Kidney epithelial cell (primary cell): ENCODE data around the gene AXIN1. TPM values are rescaled to one million over a fixed set of nuclear protein-coding genes. Genes with fewer than 3 reads are reported as not detected.
A peak's percentile ranks its signal among the peaks of the same experiment; 100 is the strongest.

Source experiments
- DNase-seq: peaks from one replicate; pipeline ENCODE4 v3.0.0-alpha.2; 2010; ENCODE audit warnings: low read depth
- H3K27me3 ChIP-seq: 2 replicates; pipeline ENCODE4 v1.6.0; 2011; ENCODE audit warnings: low read length; ENCODE audit not compliant: control insufficient read depth, insufficient read depth
- H3K36me3 ChIP-seq: 2 replicates; pipeline ENCODE4 v1.5.1; 2011; ENCODE audit warnings: low read length; ENCODE audit not compliant: control insufficient read depth, insufficient read depth
- H3K4me3 ChIP-seq: 2 replicates; pipeline ENCODE4 v1.5.1; 2011; ENCODE audit warnings: low read depth, mild to moderate bottlenecking, control low read depth, low read length
- total RNA-seq: library from RNA; depleted of rRNA; stranded (reverse); fragments of >200 nt; gene quantifications from 2 replicates; pipeline ENCODE4 v1.2.3, GENCODE V29; 2015
- TF ChIP-seq, protein P1 (sequence below): IDR thresholded peaks from 2 replicates; pipeline ENCODE4 v1.5.1; 2011; ENCODE audit warnings: mild to moderate bottlenecking, moderate library complexity, low read length, control low read depth, inconsistent platforms; ENCODE audit not compliant: insufficient read depth, poor library complexity, severe bottlenecking

AXIN1 gene
- total RNA-seq, 1 donor from 2014 or later: 43.0 TPM

DNA sequence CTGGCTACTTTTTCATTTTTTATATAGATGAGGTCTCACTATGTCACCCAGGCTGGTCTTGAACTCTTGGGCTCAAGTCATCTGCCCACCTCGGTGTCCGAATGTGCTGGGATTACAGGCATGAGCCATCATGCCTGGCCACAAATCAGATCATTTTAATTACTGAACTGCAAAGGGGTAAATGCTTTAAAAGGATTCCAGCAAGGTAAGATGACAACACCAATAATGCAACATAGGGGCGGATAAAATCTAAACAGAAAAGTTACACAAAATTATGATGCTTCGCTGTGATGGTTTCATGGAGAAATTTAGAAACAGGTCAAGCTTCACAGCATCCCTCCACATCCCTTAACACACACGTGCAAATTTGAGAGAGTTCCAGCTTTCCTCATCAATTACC is 32.3 kb downstream of the AXIN1 start:
- TF ChIP-seq, protein P1, sequence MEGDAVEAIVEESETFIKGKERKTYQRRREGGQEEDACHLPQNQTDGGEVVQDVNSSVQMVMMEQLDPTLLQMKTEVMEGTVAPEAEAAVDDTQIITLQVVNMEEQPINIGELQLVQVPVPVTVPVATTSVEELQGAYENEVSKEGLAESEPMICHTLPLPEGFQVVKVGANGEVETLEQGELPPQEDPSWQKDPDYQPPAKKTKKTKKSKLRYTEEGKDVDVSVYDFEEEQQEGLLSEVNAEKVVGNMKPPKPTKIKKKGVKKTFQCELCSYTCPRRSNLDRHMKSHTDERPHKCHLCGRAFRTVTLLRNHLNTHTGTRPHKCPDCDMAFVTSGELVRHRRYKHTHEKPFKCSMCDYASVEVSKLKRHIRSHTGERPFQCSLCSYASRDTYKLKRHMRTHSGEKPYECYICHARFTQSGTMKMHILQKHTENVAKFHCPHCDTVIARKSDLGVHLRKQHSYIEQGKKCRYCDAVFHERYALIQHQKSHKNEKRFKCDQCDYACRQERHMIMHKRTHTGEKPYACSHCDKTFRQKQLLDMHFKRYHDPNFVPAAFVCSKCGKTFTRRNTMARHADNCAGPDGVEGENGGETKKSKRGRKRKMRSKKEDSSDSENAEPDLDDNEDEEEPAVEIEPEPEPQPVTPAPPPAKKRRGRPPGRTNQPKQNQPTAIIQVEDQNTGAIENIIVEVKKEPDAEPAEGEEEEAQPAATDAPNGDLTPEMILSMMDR: no peak

DNA sequence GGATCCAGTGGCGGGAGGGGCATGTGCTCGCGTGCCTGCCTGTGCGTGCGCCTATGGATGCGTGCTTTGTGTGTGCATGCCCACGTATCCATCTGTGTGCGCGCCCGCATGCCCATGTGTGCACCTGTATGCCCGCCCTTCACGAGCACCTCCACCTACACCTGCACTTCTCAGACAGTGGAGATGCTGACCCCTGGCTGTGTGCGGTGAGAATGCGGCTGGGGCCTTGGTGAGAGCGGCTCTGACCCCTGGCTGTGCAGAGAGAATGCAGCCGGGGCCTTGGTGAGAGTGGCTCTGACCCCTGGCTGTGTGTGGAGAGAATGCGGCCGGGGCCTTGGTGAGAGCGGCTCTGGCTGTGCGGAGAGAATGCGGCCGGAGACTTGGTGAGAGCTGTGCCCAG is 33.9 kb downstream of the AXIN1 start:
- H3K4me3 ChIP-seq: no peak overlapping the region
- DNase-seq: no peak
- no peaks in the 10 kb centered on the region for H3K27me3 ChIP-seq
- TF ChIP-seq, protein P1: peak; percentile 35
- H3K36me3 ChIP-seq: no peaks in the 10 kb centered on the region

More for the DNA sequence above, 32.3 kb downstream of the AXIN1 start:
- Histone ChIP-seq H3K27me3 (no peaks in the 10 kb centered on the region), H3K36me3 (no peaks in the 10 kb centered on the region), H3K4me3 (no peak overlapping the region)
- no peak for DNase-seq

DNA sequence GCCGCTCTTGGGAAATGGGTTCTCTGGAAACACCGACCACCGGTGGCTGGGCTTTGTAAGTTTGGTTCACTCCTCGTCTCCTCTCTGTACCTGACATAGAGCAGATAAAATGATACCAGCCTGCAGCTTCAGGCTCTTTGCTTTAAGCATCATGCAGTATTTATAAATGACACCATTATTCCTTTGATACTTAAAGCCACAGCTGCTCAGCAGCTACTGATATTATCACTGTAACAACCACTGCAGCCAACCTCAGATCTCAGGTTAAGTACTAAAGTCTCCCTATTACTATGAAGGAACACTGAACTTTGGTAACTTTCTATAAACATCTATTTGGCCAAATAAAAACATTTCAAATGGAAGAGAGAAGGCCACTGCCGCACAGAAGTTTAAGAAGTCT is 34.9 kb downstream of the AXIN1 start:
- Histone ChIP-seq H3K36me3 (no peaks in the 10 kb centered on the region), H3K27me3 (no peaks in the 10 kb centered on the region), H3K4me3 (no peak overlapping the region)
- TF ChIP-seq, protein P1: no peak
- no peak for DNase-seq

DNA sequence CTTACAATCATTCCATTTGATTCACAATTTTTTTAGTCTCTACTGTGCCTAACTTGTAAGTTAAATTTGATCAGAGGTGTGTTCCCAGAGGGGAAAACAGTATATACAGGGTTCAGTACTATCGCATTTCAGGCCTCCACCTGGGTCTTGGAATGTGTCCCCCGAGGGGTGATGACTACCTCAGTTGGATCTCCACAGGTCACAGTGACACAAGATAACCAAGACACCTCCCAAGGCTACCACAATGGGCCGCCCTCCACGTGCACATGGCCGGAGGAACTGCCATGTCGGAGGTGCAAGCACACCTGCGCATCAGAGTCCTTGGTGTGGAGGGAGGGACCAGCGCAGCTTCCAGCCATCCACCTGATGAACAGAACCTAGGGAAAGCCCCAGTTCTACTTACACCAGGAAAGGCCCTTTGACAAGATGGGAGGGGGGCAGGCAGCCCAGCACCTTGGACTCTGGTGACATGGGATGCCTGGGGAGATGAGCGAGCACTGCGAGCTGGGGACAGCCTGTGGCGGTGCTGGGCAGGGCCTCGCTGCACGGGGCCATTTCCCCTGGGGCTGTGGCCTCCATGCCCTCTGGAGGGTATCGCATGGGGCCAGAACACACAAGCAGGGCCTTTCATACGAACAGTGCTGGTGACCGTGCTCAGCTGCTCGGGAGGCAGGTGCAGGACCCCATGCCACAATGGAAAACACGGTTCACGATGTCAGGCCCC is 35.6 kb downstream of the AXIN1 start:
- no peak overlapping the region for H3K4me3 ChIP-seq
- no peaks in the 10 kb centered on the region for H3K27me3 ChIP-seq
- TF ChIP-seq, protein P1: no peak
- H3K36me3 ChIP-seq: no peaks in the 10 kb centered on the region
- no peak for DNase-seq

DNA sequence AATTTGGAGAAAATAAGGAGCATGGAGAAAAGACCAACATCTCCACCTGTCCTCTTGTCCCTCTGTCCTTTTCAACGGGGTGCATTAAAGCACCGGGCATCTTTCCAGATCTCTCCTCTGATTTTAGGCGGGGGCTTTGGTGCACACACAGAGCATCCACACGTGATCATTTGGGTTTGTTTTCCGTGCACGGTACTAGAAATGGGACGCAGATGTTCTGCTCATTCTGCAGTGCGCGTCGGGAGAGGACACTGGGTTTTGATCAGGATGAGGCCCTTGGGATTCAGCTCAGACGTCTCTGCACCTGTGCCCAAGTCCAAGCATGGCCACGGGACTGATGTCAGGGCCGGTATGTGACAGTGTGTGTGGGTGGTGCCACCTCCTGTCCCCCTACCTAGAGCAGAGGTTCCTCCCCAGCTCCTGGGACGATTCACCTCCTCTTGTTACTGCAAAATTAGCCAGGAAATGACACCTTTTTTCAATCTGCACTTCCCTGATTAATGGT is 37.7 kb downstream of the AXIN1 start:
- no peak for DNase-seq
- TF ChIP-seq, protein P1: no peak
- Histone ChIP-seq H3K4me3 (no peak overlapping the region), H3K36me3 (no peaks in the 10 kb centered on the region), H3K27me3 (no peaks in the 10 kb centered on the region)

DNA sequence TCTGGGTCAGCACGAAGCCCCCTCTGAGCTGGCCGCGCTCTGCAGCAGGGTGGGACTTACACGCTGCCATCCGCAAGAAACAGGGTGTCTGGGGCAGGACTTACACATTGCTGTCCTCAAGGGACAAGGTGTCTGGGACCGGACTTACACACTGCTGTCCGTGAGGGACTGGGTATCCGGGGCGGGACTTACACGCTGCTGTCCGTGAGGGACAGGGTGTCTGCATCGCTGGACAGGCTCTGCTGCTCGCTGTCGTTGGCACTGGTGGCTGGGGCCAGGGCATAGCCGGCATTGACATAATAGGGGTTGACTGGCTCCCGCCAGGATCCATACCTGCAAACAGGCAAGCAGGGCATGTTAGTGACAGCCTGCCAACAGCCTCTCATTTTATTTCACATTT is 38.2 kb downstream of the AXIN1 start:
- no peaks in the 10 kb centered on the region for H3K27me3 ChIP-seq
- H3K36me3 ChIP-seq: no peaks in the 10 kb centered on the region
- DNase-seq: no peak
- H3K4me3 ChIP-seq: no peak overlapping the region
- TF ChIP-seq, protein P1: no peak
